Fibroblast of villous mesenchyme (primary cell): ENCODE data around the gene R3HDM1. TPM values are rescaled to one million over a fixed set of nuclear protein-coding genes. Genes with fewer than 3 reads are reported as not detected.
"Not testable (repeated sequence)": the region's sequence is repeated elsewhere in the genome, so short reads cannot be mapped to it uniquely, and the experiment has no call there.

Source experiments
- DNase-seq: peaks from one replicate; pipeline ENCODE4 v3.0.0-alpha.2; 2010; ENCODE audit warnings: low read depth
- H3K4me3 ChIP-seq: 2 replicates; pipeline ENCODE4 v1.5.1; 2011; ENCODE audit warnings: low read depth, mild to moderate bottlenecking, low read length
- CTCF ChIP-seq: IDR thresholded peaks from 2 replicates; pipeline ENCODE4 v1.5.1; 2012; ENCODE audit warnings: low read depth, mild to moderate bottlenecking, low read length; ENCODE audit not compliant: insufficient read depth
- total RNA-seq: library from RNA; depleted of rRNA; stranded (reverse); fragments of >200 nt; gene quantifications from 2 replicates; pipeline ENCODE4 v1.2.3, GENCODE V29; 2012

Gene R3HDM1
- total RNA-seq, 1 donor, result 13.8 TPM

DNA sequence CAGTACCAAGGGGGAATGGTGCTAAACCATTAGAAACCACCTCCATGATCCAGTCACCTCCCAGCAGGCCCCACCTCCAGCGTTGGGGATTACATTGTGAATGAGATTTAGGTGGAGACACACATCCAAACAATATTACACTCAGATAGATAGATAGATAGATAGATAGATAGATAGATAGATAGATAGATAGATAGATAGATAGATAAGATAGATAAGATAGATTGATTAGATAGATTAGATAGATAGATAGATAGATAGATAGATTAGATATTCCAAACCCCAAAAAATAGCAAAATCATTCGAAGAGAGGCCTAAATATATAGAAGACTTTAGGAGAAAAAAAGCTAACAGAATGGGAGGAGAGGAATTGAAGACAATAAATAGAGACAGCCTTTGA is 167.6 kb downstream of the R3HDM1 start:
- no peak for TF ChIP-seq CTCF
- no peak overlapping the region for H3K4me3 ChIP-seq
- DNase-seq, result no peak

DNA sequence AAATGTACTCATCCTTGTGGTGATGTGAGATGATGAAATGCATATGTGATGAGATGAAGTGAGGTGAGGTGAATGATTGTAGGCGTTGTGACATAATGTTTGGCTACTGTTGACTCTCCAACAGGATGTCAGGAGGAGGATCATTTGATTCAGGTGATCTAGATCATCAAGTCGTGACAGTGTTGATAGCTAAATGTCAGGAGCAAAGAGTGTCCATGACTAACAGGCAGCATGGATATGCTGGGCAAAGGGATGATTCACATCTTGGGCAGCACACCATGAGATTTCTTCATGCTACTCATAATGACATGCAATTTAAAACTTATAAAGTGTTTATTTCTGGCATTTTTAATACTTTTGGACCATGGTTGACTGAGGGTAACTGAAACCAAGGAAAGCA is 170.2 kb downstream of the R3HDM1 start:
- no peak for TF ChIP-seq CTCF
- DNase-seq, result peak; percentile 14
- H3K4me3 ChIP-seq, result no peak overlapping the region

GRCh38 chr2:135703300-135703699 is 172.0 kb downstream of the R3HDM1 start:
- H3K4me3 ChIP-seq, result no peak overlapping the region
- no peak for DNase-seq
- no peak for TF ChIP-seq CTCF

GRCh38 chr2:135704075-135704474 is 172.8 kb downstream of the R3HDM1 start:
- not testable (repeated sequence) for DNase-seq

DNA sequence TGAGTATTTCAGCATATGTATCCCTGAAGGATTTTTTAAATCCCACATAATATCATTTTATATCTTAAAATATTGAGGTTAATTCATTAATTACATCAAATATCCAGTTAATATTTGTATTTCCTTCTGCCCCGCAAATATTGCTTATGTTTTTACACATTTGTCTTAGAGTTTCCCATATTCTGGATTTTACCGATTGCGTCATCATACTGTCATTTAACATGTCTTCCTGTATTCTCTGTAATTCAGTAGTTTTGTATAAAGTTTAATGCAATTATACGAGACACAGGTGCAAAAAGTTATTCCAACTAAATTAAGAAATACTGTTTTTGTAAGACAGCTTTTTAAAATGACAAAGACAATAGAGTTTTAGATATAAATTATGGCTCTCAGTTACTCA is 176.9 kb downstream of the R3HDM1 start:
- DNase-seq, result no peak
- H3K4me3 ChIP-seq, result no peak overlapping the region
- no peak for TF ChIP-seq CTCF

More at GRCh38 chr2:135704075-135704474, 172.8 kb downstream of the R3HDM1 start:
- H3K4me3 ChIP-seq, result not testable (repeated sequence)

DNA sequence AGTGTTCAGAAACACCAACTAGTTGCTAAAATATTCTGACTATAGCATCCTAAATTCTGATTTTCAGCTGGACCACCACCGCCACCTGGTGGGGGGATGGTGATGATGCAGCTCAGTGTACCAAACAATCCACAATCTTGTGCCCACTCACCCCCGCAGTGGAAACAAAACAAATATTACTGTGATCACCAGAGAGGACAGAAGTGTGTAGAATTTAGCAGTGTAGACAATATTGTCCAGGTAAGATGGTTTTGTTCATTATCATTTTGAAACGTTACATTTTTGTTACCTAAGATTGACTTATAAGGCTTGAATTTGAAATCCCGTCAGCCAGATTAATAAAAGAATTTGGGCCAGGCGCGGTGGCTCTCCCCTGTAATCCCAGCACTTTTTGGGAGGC is 178.7 kb downstream of the R3HDM1 start:
- peak; percentile 52 for DNase-seq
- H3K4me3 ChIP-seq, result no peak overlapping the region
- TF ChIP-seq CTCF, result peak; percentile 95

DNA sequence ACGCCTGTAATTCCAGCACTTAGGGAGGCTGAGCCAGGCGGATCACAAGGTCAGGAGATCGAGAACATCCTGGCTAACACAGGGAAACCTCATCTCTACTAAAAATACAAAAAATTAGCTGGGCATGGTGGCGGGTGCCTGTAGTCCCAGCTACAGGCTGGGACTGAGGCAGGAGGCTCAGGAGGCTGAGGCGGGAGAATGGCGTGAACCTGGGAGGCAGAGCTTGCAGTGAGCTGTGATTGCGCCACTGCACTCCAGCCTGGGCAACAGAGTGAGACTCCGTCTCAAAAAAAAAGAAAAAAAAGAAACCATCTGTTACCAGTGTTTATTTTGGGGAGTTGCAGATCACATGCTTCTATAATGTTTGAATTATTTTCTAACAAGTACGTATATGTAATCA is 183.8 kb downstream of the R3HDM1 start:
- H3K4me3 ChIP-seq, DNase-seq: not testable (repeated sequence)

GRCh38 chr2:135728064-135728743 is 196.9 kb downstream of the R3HDM1 start:
- DNase-seq, result no peak
- H3K4me3 ChIP-seq, result no peak overlapping the region
- TF ChIP-seq CTCF, result no peak
